C4-2B (cell line): Measurements from ENCODE around the gene PPP2R3B.

Experiments used
- CTCF ChIP-seq: fragments of 450-650 bp; conservative IDR thresholded peaks from 2 replicates; pipeline ENCODE4 v1.5.1; 2017; ENCODE audit warnings: mild to moderate bottlenecking
- ZFX ChIP-seq: fragments of 450-650 bp; IDR thresholded peaks from 2 replicates; pipeline ENCODE4 v1.6.1; 2017

GRCh38 chrX:310621-311155 lies 76.0 kb downstream of the PPP2R3B start:
- no peak for TF ChIP-seq CTCF
- no peak for TF ChIP-seq ZFX
